Umbilical cord (tissue), 2 donors: ENCODE data around the gene ZNF609. TPM values are rescaled to one million over a fixed set of nuclear protein-coding genes. Genes with fewer than 3 reads are reported as not detected.
"Not testable (repeated sequence)": the region's sequence is repeated elsewhere in the genome, so short reads cannot be mapped to it uniquely, and the experiment has no call there.

Source experiments
- DNase-seq: peaks from one replicate; pipeline ENCODE4 v3.0.0-alpha.2; 2015; ENCODE audit warnings: low spot score
- total RNA-seq: library from RNA; depleted of rRNA; stranded (reverse); fragments of >200 nt; gene quantifications from one replicate; pipeline ENCODE4 v1.2.3, GENCODE V29; 2014; ENCODE audit warnings: low replicate concordance; ENCODE audit not compliant: insufficient read depth

ZNF609 gene
- total RNA-seq, 1 donor from 2014 or later: 14.4 TPM

GRCh38 chr15:64583983-64584382 is 123.6 kb downstream of the ZNF609 start:
- DNase-seq: no peak

- DNase-seq: no peak
Measured at GRCh38 chr15:64586259-64586870, 126.0 kb downstream of the ZNF609 start.

- DNase-seq: no peak
Measured at GRCh38 chr15:64586984-64587383, 126.6 kb downstream of the ZNF609 start.

GRCh38 chr15:64589435-64590084 is 129.2 kb downstream of the ZNF609 start:
- no peak for DNase-seq

GRCh38 chr15:64592845-64593244 is 132.5 kb downstream of the ZNF609 start:
- DNase-seq: not testable (repeated sequence)

GRCh38 chr15:64596701-64597476 is 136.5 kb downstream of the ZNF609 start:
- DNase-seq: peak; percentile 69

- no peak for DNase-seq
Measured at GRCh38 chr15:64597477-64597822, 137.1 kb downstream of the ZNF609 start.

- DNase-seq: no peak
Measured at GRCh38 chr15:64599226-64599625, 138.8 kb downstream of the ZNF609 start.

GRCh38 chr15:64599716-64600115 is 139.3 kb downstream of the ZNF609 start:
- no peak for DNase-seq

- no peak for DNase-seq
Measured at GRCh38 chr15:64600794-64601193, 140.4 kb downstream of the ZNF609 start.

GRCh38 chr15:64604319-64604718 is 143.9 kb downstream of the ZNF609 start:
- DNase-seq: no peak

GRCh38 chr15:64607416-64607815 is 147.0 kb downstream of the ZNF609 start:
- not testable (repeated sequence) for DNase-seq

GRCh38 chr15:64610257-64610919 is 150.0 kb downstream of the ZNF609 start:
- no peak for DNase-seq

GRCh38 chr15:64611085-64611725 is 150.8 kb downstream of the ZNF609 start:
- peak; percentile 60 for DNase-seq

- DNase-seq: no peak
Measured at GRCh38 chr15:64614519-64614918, 154.1 kb downstream of the ZNF609 start.

GRCh38 chr15:64617727-64618126 is 157.3 kb downstream of the ZNF609 start:
- no peak for DNase-seq

- DNase-seq: no peak
Measured at GRCh38 chr15:64618138-64618537, 157.8 kb downstream of the ZNF609 start.

- DNase-seq: no peak
Measured at GRCh38 chr15:64618540-64618939, 158.2 kb downstream of the ZNF609 start.

- no peak for DNase-seq
Measured at GRCh38 chr15:64619880-64620839, 159.8 kb downstream of the ZNF609 start.

- no peak for DNase-seq
Measured at GRCh38 chr15:64621056-64621455, 160.7 kb downstream of the ZNF609 start.
